Measurements from ENCODE around the gene ZBTB4.

Gene ZBTB4, protein sequence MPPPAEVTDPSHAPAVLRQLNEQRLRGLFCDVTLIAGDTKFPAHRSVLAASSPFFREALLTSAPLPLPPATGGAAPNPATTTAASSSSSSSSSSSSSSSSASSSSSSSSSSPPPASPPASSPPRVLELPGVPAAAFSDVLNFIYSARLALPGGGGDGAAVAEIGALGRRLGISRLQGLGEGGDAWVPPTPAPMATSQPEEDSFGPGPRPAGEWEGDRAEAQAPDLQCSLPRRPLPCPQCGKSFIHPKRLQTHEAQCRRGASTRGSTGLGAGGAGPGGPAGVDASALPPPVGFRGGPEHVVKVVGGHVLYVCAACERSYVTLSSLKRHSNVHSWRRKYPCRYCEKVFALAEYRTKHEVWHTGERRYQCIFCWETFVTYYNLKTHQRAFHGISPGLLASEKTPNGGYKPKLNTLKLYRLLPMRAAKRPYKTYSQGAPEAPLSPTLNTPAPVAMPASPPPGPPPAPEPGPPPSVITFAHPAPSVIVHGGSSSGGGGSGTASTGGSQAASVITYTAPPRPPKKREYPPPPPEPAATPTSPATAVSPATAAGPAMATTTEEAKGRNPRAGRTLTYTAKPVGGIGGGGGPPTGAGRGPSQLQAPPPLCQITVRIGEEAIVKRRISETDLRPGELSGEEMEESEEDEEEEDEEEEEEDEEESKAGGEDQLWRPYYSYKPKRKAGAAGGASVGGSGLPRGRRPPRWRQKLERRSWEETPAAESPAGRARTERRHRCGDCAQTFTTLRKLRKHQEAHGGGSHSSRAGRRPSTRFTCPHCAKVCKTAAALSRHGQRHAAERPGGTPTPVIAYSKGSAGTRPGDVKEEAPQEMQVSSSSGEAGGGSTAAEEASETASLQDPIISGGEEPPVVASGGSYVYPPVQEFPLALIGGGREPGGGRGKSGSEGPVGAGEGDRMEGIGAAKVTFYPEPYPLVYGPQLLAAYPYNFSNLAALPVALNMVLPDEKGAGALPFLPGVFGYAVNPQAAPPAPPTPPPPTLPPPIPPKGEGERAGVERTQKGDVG

GRCh38 chr17:7479213-7480088 is at the start of gene ZBTB4:
Gene ZBTB4 (minus strand): TSS chr17:7479631. CDS start chr17:7466801, 12,830 bp downstream.
- peak; percentile 85 for DNase-seq (ENCODE audit: low spot score)

- no peak for DNase-seq (ENCODE audit: low spot score)
Measured at GRCh38 chr17:7528842-7529241, 49.4 kb upstream of the ZBTB4 start.

DNA sequence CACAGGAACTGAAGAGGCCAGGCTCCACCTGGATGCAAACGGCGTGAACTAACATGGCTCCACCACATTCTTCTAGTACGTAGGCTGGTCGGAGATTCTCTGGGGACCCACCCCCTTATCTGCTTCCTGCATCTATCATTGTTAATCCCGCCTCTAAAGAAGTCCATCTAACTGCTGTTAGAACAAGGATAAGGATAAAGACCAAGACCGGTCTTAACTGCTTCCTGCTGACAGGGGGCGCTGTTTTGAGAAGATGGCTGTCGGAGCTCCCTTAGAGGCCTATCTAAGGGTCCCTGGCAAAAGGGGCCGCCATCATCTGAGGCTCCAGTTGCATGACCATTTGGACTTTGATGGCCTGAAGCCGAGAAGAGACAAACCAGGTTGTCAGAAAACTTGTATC is 43.6 kb upstream of the ZBTB4 start:
- no peak for DNase-seq (ENCODE audit: low spot score)

- DNase-seq (ENCODE audit: low spot score): no peak
Measured at GRCh38 chr17:7515911-7516610, 36.6 kb upstream of the ZBTB4 start.

DNA sequence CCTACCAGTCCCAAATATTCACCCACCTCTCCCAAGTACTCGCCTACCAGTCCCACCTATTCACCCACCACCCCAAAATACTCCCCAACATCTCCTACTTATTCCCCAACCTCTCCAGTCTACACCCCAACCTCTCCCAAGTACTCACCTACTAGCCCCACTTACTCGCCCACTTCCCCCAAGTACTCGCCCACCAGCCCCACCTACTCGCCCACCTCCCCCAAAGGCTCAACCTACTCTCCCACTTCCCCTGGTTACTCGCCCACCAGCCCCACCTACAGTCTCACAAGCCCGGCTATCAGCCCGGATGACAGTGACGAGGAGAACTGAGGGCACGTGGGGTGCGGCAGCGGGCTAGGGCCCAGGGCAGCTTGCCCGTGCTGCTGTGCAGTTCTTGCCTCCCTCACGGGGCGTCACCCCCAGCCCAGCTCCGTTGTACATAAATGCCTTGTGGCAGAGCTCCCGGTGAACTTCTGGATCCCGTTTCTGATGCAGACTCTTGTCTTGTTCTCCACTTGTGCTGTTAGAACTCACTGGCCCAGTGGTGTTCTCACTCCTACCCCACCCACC is 34.5 kb upstream of the ZBTB4 start:
- no peak for DNase-seq (ENCODE audit: low spot score)

GRCh38 chr17:7512824-7513540 is 33.6 kb upstream of the ZBTB4 start:
- no peak for DNase-seq (ENCODE audit: low spot score)

- DNase-seq (ENCODE audit: low spot score): no peak
Measured at GRCh38 chr17:7512105-7512504, 32.7 kb upstream of the ZBTB4 start.

GRCh38 chr17:7511108-7511507 is 31.7 kb upstream of the ZBTB4 start:
- no peak for DNase-seq (ENCODE audit: low spot score)

DNA sequence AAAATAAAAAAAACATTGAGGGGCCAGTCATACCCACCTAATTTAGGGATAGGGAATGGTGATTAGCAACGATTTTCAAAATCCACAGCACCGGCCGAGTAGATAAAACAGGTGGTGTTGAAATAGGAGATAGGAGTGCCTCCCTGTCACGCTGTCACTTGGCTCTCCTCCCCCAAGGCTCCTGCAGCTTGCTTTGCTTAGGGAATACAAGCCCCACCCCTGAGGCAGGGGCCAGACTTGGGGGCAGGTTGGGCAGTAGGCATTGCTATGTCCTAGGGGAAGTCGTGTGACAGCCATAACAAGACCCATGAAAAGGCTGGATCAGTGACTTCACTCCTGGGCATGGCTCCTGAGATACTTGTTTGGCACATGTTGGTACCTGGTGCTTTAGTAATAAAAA is 30.5 kb upstream of the ZBTB4 start:
- DNase-seq (ENCODE audit: low spot score): no peak

DNA sequence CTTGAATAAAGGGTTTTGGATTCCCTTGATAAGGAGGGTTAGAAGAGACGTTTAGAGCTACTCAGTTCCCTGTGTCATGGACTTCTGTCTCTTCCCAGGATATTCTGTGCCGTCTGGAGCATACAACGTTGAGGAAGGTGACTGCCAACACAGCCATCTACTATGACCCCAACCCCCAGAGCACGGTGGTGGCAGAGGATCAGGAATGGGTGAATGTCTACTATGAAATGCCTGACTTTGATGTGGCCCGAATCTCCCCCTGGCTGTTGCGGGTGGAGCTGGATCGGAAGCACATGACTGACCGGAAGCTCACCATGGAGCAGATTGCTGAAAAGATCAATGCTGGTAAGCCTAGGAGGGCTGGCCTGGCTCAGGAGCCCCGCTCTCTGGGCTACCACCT is 29.4 kb upstream of the ZBTB4 start:
- no peak for DNase-seq (ENCODE audit: low spot score)

DNA sequence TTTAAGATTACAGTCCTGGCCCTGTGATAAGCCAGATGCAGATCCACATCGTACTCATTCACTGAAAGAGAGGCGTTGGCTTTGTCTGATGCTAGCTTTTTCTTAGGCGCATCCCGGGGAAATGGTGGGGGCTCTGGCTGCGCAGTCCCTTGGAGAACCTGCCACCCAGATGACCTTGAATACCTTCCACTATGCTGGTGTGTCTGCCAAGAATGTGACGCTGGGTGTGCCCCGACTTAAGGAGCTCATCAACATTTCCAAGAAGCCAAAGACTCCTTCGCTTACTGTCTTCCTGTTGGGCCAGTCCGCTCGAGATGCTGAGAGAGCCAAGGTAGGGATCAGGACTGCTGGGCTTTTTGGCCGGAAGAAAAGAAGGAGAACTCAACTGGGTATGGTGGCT is 28.7 kb upstream of the ZBTB4 start:
- no peak for DNase-seq (ENCODE audit: low spot score)

DNA sequence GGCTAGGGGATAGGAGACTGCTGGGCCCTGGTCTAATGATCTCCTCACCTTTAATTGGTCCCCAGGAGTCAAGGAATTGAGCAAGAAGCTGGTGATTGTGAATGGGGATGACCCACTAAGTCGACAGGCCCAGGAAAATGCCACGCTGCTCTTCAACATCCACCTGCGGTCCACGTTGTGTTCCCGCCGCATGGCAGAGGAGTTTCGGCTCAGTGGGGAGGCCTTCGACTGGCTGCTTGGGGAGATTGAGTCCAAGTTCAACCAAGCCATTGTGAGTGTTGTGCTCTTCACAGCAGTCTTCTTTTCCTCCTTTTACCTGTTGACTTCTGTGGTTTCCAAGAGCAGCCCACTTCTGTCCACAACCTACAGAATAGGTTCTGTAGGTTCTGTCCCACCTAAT is 24.1 kb upstream of the ZBTB4 start:
- DNase-seq (ENCODE audit: low spot score): no peak

DNA sequence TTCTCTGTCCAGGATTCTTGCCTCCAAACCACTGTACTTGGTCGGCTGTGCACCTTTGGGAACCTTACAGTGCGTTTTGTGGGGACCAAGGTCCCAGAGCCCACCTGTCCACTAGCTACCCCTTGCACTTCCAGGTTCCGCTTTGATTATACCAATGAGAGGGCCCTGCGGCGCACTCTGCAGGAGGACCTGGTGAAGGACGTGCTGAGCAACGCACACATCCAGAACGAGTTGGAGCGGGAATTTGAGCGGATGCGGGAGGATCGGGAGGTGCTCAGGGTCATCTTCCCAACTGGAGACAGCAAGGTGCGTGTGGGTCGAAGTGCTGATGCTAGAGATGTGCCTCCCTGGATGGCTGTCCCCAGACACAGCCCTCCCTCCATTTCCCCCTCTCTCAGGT is 23.6 kb upstream of the ZBTB4 start:
- DNase-seq (ENCODE audit: low spot score): no peak

GRCh38 chr17:7502171-7502847 is 22.9 kb upstream of the ZBTB4 start:
- no peak for DNase-seq (ENCODE audit: low spot score)

DNA sequence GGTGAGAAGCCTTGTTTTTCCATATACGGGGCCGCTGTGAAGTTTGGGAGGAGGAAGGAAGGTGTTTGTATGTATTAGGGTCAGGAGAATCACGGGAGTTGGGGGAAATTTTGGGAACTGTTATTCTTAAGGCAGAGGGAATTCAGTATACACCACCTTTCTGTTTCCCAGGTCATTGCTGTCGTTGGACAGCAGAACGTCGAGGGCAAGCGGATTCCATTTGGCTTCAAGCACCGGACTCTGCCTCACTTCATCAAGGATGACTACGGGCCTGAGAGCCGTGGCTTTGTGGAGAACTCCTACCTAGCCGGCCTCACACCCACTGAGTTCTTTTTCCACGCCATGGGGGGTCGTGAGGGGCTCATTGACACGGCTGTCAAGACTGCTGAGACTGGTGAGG is 22.3 kb upstream of the ZBTB4 start:
- DNase-seq (ENCODE audit: low spot score): no peak

- no peak for DNase-seq (ENCODE audit: low spot score)
Measured at GRCh38 chr17:7499161-7499560, 19.7 kb upstream of the ZBTB4 start.

DNA sequence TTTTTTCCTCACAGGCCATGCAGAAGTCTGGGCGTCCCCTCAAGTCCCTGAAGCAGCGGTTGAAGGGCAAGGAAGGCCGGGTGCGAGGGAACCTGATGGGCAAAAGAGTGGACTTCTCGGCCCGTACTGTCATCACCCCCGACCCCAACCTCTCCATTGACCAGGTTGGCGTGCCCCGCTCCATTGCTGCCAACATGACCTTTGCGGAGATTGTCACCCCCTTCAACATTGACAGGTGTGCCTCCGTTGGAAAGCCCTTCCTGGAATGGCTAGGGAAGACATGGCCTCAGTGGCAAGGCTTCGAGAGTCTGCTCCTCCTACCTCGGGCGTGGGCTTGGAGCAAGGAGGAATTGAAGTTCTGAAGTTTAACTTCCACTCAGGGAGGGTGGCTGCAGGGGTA is 18.2 kb upstream of the ZBTB4 start:
- no peak for DNase-seq (ENCODE audit: low spot score)

GRCh38 chr17:7497228-7497627 is 17.8 kb upstream of the ZBTB4 start:
- DNase-seq (ENCODE audit: low spot score): no peak

GRCh38 chr17:7496470-7497183 is 17.2 kb upstream of the ZBTB4 start:
- DNase-seq (ENCODE audit: low spot score): no peak
